Colonic mucosa (tissue), 4 donors: Measurements from ENCODE around the gene DMD. TPM values are rescaled to one million over a fixed set of nuclear protein-coding genes. Genes with fewer than 3 reads are reported as not detected.

Experiments
- DNase-seq: peaks from one replicate; pipeline ENCODE4 v3.0.0-alpha.2; 2020
- H3K27ac ChIP-seq: fragments of 200-600 bp; one replicate; pipeline ENCODE4 v1.8.0; 2021
- H3K27me3 ChIP-seq: fragments of 200-600 bp; one replicate; pipeline ENCODE4 v1.8.0; 2021
- H3K36me3 ChIP-seq: fragments of 200-600 bp; one replicate; pipeline ENCODE4 v1.8.0; 2021
- H3K4me1 ChIP-seq: fragments of 200-600 bp; one replicate; pipeline ENCODE4 v1.8.0; 2021; ENCODE audit warnings: mild to moderate bottlenecking
- H3K4me3 ChIP-seq: fragments of 200-600 bp; one replicate; pipeline ENCODE4 v1.8.0; 2021
- H3K9ac ChIP-seq, 2 donors: one replicate each; pipeline ENCODE4 v1.7.0; 2013; ENCODE audit warnings: control low read depth in 2 of 2, low read depth in 2 of 2, low read length in 2 of 2
- H3K9me3 ChIP-seq: fragments of 200-600 bp; one replicate; pipeline ENCODE4 v1.8.0; 2021
- intact Hi-C: fragments of 100-400 bp; cut with DNase I; formaldehyde crosslinking; loops from one replicate; pipeline ENCODE4 v1.14.1; 2022
- total RNA-seq, 2 donors: library from RNA; stranded (reverse); fragmentation: NEBNext Ultra II Directional in 1 of 2; extraction: Animal tissue kit (Norgen Biotek cat#: 25700) in 1 of 2; gene quantifications; one replicate each; pipeline ENCODE4 v1.2.1, GENCODE V29; 2021
- TF ChIP-seq, protein P1 (sequence below): fragments of 200-600 bp; IDR thresholded peaks from one replicate; pipeline ENCODE4 v1.8.0; 2022; ENCODE audit warnings: antibody characterized with exemption, mild to moderate bottlenecking
- donor health status: healthy.
- donor health status: DM: no; HTN: no; CAD: no.
- donor health status: DM: no; HTN: no; CAD: no.

The DMD gene
- total RNA-seq, 2 donors from 2014 or later = 7.3 to 24.5 TPM

DNA sequence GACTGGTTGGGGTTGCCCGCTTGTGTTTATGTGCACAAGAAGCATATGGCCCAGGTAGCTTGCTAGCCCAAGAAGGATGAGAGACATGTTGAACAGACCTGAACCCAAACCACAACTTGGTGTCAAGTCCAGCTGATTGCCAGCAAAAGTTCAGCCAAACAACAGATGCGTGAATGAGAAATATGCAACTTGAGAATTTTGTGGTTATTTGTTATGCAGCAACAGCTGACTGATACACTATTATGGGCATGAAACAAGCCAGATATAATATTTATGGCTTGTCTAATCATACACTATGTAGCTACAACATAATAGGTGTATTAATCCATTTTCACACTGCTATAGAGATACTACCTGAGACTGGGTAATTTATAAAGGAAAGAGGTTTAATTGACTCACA, 2073.2 kb downstream of the DMD start:
- no peaks in the 10 kb centered on the region for H3K9me3 ChIP-seq
- H3K4me1 ChIP-seq = no peaks in the 10 kb centered on the region
- no peak overlapping the region for H3K27ac ChIP-seq
- no peak overlapping the region for H3K9ac ChIP-seq
- no peaks in the 10 kb centered on the region for H3K27me3 ChIP-seq
- no peaks in the 10 kb centered on the region for H3K36me3 ChIP-seq
- no peak for DNase-seq
- TF ChIP-seq, protein P1, sequence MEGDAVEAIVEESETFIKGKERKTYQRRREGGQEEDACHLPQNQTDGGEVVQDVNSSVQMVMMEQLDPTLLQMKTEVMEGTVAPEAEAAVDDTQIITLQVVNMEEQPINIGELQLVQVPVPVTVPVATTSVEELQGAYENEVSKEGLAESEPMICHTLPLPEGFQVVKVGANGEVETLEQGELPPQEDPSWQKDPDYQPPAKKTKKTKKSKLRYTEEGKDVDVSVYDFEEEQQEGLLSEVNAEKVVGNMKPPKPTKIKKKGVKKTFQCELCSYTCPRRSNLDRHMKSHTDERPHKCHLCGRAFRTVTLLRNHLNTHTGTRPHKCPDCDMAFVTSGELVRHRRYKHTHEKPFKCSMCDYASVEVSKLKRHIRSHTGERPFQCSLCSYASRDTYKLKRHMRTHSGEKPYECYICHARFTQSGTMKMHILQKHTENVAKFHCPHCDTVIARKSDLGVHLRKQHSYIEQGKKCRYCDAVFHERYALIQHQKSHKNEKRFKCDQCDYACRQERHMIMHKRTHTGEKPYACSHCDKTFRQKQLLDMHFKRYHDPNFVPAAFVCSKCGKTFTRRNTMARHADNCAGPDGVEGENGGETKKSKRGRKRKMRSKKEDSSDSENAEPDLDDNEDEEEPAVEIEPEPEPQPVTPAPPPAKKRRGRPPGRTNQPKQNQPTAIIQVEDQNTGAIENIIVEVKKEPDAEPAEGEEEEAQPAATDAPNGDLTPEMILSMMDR = no peak
- intact Hi-C loops = no loop called here
- no peak overlapping the region for H3K4me3 ChIP-seq

DNA sequence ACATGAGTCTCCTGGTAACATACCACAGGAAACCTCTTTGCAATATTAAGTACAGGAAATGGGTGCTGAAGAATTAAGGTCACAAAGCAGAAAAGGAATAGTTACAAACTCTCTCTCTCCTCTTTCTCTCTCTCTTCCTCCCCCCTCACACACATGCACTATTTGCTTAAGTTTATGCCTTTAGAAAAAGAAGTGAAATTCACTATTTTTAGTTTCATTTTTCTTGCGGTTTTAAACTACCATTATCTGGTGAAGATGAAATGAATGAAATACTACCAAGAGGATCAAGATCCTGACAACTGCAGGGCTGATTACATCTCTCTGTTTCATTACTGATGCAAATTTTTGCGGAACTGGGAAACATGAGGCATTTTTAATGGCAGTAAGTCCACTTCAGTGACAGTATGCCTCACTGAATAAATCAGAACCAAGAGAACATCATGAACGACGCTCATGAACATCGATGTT, 2075.2 kb downstream of the DMD start:
- TF ChIP-seq, protein P1 = no peak
- Histone ChIP-seq H3K36me3 (no peaks in the 10 kb centered on the region), H3K9me3 (no peaks in the 10 kb centered on the region), H3K27me3 (no peaks in the 10 kb centered on the region), H3K4me1 (no peaks in the 10 kb centered on the region), H3K4me3 (no peak overlapping the region), H3K9ac (no peak overlapping the region), H3K27ac (no peak overlapping the region)
- no peak for DNase-seq
- intact Hi-C loops = no loop called here

GRCh38 chrX:31132821-31133241, 2078.5 kb downstream of the DMD start:
- no peak overlapping the region for H3K4me3 ChIP-seq
- H3K27ac ChIP-seq = no peak overlapping the region
- H3K36me3 ChIP-seq = no peaks in the 10 kb centered on the region
- no peaks in the 10 kb centered on the region for H3K4me1 ChIP-seq
- TF ChIP-seq, protein P1 = no peak
- no peak for DNase-seq
- no peaks in the 10 kb centered on the region for H3K9me3 ChIP-seq
- no peaks in the 10 kb centered on the region for H3K27me3 ChIP-seq
- intact Hi-C loops = no loop called here
- H3K9ac ChIP-seq = no peak overlapping the region

DNA sequence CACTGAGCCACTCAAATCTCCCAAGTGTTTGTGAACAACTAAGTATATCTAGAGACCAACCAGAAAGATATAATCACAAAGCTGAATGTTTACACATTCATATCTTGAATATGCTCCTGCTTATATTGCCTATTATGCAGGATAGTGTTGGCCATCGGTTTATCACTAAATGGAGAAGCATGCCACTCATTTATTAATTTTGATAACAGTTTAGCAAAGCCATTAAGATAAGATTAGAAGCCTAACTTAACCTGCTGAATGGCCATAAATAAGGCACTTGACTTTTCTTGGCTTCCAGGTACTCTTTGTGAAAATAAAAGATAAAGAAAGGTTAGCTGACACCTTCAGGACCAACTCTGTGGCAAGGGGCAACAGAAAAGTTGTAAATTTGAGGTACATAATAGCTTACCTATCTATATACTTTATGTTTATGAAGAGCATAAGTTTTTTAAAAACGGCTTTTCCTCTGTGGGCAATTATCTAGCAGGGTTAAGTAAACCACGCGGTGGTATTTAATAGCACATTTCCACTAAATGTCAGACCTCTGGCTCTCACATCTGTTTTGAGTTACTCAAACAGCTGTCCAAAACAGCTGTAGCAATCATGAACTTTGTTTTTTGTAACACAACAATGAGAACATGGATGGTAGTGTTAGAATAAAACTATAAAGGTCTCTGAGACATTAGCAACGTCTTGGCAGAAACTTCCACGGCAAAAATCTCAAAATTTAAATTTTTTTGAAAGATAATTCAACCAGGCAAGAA, 2080.7 kb downstream of the DMD start:
- Histone ChIP-seq H3K36me3 (no peaks in the 10 kb centered on the region), H3K4me3 (no peak overlapping the region), H3K27ac (no peak overlapping the region), H3K27me3 (no peaks in the 10 kb centered on the region), H3K9me3 (no peaks in the 10 kb centered on the region), H3K9ac (no peak overlapping the region), H3K4me1 (no peaks in the 10 kb centered on the region)
- intact Hi-C loops = no loop called here
- TF ChIP-seq, protein P1 = no peak
- DNase-seq = no peak

GRCh38 chrX:31128855-31129254, 2082.5 kb downstream of the DMD start:
- DNase-seq = no peak
- H3K4me1 ChIP-seq = no peaks in the 10 kb centered on the region
- intact Hi-C loops = no loop called here
- H3K27me3 ChIP-seq = no peaks in the 10 kb centered on the region
- H3K9me3 ChIP-seq = no peaks in the 10 kb centered on the region
- TF ChIP-seq, protein P1 = no peak
- H3K36me3 ChIP-seq = no peaks in the 10 kb centered on the region
- H3K4me3 ChIP-seq = no peak overlapping the region
- no peak overlapping the region for H3K27ac ChIP-seq
- H3K9ac ChIP-seq = no peak overlapping the region
